Measurements from ENCODE around the gene DUSP11.
"Not testable (repeated sequence)": the region's sequence is repeated elsewhere in the genome, so short reads cannot be mapped to it uniquely, and the experiment has no call there.

DUSP11 gene

GRCh38 chr2:73772819-73773218, 7.1 kb downstream of the DUSP11 start:
- DNase-seq (ENCODE audit: low spot score): no peak

GRCh38 chr2:73770725-73771124, 9.2 kb downstream of the DUSP11 start:
- no peak for DNase-seq (ENCODE audit: low spot score)

GRCh38 chr2:73766994-73767393, 12.9 kb downstream of the DUSP11 start:
- no peak for DNase-seq (ENCODE audit: low spot score)

- no peak for DNase-seq (ENCODE audit: low spot score)
Measured at GRCh38 chr2:73766349-73766748, 13.6 kb downstream of the DUSP11 start.

GRCh38 chr2:73764945-73765344, 15.0 kb downstream of the DUSP11 start:
- no peak for DNase-seq (ENCODE audit: low spot score)

- no peak for DNase-seq (ENCODE audit: low spot score)
Measured at GRCh38 chr2:73762571-73762970, 17.3 kb downstream of the DUSP11 start.

- no peak for DNase-seq (ENCODE audit: low spot score)
Measured at GRCh38 chr2:73759904-73760303, 20.0 kb downstream of the DUSP11 start.

GRCh38 chr2:73759285-73759764, 20.6 kb downstream of the DUSP11 start:
- DNase-seq (ENCODE audit: low spot score): no peak

- not testable (repeated sequence) for DNase-seq (ENCODE audit: low spot score)
Measured at GRCh38 chr2:73754332-73754731, 25.6 kb downstream of the DUSP11 start.

GRCh38 chr2:73749314-73749713, 30.6 kb downstream of the DUSP11 start:
- DNase-seq (ENCODE audit: low spot score): no peak

- DNase-seq (ENCODE audit: low spot score): no peak
Measured at GRCh38 chr2:73746877-73747208, 33.1 kb downstream of the DUSP11 start.

GRCh38 chr2:73746015-73746876, 33.7 kb downstream of the DUSP11 start:
- no peak for DNase-seq (ENCODE audit: low spot score)

- no peak for DNase-seq (ENCODE audit: low spot score)
Measured at GRCh38 chr2:73740767-73741166, 39.1 kb downstream of the DUSP11 start.

GRCh38 chr2:73739101-73739500, 40.8 kb downstream of the DUSP11 start:
- DNase-seq (ENCODE audit: low spot score): no peak

GRCh38 chr2:73736855-73737779, 42.8 kb downstream of the DUSP11 start, which contains the start of gene TPRKB:
TSS of gene TPRKB (minus strand) at chr2:73737345. CDS start at chr2:73734569, 2,776 bp downstream.
- peak; percentile 96 for DNase-seq (ENCODE audit: low spot score)

- DNase-seq (ENCODE audit: low spot score): no peak
Measured at GRCh38 chr2:73736378-73736777, 43.5 kb downstream of the DUSP11 start.

GRCh38 chr2:73730810-73731209, 49.1 kb downstream of the DUSP11 start:
- DNase-seq (ENCODE audit: low spot score): no peak

- no peak for DNase-seq (ENCODE audit: low spot score)
Measured at GRCh38 chr2:73728711-73729110, 51.2 kb downstream of the DUSP11 start.

GRCh38 chr2:73728043-73728442, 51.9 kb downstream of the DUSP11 start:
- no peak for DNase-seq (ENCODE audit: low spot score)

- DNase-seq (ENCODE audit: low spot score): not testable (repeated sequence)
Measured at GRCh38 chr2:73726657-73727056, 53.2 kb downstream of the DUSP11 start.

GRCh38 chr2:73718851-73719621, 60.9 kb downstream of the DUSP11 start:
- DNase-seq (ENCODE audit: low spot score): no peak

GRCh38 chr2:73718421-73718820, 61.5 kb downstream of the DUSP11 start:
- DNase-seq (ENCODE audit: low spot score): no peak
